Germinal center (tissue), 1 donor: ENCODE results near the gene PSME3IP1.
"Not testable (repeated sequence)": the region's sequence is repeated elsewhere in the genome, so short reads cannot be mapped to it uniquely, and the experiment has no call there.

ENCODE experiments used
- DNase-seq: peaks from one replicate; pipeline ENCODE4 v3.0.0; 2012; ENCODE audit warnings: mixed read lengths, low spot score

PSME3IP1 gene, protein sequence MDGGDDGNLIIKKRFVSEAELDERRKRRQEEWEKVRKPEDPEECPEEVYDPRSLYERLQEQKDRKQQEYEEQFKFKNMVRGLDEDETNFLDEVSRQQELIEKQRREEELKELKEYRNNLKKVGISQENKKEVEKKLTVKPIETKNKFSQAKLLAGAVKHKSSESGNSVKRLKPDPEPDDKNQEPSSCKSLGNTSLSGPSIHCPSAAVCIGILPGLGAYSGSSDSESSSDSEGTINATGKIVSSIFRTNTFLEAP

DNA sequence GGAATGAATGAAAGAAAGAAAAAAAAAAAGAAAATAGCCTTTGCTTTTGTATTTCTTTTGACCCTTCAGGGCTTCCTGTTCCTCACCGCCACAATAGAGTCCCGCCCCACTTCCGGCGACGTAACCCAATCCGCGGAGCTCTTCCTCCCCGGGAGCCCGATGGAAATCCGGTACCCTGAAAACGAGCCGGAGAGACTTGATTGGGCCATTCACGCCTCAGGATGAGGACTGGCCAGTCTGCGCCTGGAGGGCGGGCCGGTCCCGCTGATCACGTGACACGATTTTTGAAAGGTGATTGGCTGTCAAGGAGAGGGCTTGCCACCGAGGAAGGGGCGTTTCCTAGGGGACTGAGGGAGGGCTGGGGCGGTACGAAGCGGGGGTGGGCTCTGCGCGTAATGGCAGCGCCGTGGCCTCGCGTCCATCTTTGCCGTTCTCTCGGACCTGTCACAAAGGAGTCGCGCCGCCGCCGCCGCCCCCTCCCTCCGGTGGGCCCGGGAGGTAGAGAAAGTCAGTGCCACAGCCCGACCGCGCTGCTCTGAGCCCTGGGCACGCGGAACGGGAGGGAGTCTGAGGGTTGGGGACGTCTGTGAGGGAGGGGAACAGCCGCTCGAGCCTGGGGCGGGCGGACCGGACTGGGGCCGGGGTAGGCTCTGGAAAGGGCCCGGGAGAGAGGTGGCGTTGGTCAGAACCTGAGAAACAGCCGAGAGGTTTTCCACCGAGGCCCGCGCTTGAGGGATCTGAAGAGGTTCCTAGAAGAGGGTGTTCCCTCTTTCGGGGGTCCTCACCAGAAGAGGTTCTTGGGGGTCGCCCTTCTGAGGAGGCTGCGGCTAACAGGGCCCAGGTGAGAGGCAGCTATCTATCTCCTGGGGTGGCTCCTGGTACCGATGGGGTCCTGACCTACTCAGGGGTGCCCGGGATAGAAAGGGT, at the start of gene PSME3IP1, which contains the start of gene RSPRY1:
Gene PSME3IP1, minus strand, starts transcription at position 95 of the 927 bp plus-strand sequence. CDS start 12,185 bp downstream, outside the sequence.
Gene RSPRY1, plus strand, starts transcription at position 385 of the 927 bp plus-strand sequence. CDS start 18,330 bp downstream, outside the sequence.
- peak; percentile 100 for DNase-seq

DNA sequence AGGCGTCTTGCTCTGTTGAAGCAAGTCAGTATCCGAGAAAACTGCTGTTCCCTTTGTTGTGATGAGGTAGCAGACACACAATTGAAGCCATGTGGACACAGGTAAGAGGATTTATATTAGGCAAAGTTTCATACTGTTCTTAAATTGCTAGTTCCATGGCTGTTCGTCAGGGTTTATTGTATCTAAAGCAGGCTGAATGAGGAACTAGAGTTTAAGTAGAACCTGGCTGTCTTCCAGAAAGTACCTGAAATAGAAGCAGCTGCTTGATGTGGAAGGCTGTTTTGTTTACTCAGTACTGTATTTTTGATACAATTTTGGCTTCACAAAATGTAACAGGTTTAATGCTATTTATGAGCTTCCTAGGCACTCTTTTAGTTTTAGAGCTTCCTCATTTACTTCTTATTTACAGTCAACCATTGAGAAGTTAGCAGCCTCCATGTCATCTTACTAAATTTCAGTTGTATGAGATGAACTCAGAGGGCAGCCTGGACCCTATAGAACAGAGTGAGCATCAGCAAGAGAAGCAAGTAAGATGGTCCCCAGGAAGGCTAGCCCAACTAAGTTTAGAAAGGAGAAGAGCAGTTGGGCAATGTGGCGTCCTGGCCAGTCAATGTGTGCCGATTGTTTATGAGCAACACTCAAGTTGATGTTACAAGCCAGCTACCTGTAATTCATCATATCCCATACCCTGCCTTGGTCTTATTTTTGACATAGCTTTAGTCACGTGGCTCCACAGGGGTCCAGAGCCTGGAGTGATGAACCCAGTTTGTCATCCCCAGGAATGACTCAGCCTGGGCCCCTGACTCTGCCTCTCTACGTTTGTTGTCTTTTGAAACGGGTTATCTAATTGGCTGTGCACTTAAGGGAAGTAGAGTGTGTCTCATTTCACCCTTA, 49.5 kb upstream of the PSME3IP1 start:
- peak; percentile 60 for DNase-seq

DNA sequence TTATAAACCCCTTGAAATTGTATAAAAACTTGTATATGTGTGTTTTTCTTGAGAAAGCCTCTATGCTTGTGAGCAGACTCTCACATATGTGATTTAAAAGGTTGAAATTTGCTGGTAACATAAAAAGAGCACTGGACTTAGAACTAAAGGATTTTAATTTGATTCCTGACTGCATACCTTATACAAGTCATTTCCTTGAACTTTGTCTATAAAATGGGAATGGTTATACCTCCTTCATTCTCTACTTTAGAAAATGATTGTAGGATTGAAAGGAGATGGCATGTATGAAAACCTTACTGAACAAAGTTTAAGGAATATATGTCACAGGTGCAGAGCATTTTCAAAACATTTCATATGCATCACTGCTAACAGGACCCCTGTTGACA, 48.9 kb upstream of the PSME3IP1 start:
- no peak for DNase-seq

DNA sequence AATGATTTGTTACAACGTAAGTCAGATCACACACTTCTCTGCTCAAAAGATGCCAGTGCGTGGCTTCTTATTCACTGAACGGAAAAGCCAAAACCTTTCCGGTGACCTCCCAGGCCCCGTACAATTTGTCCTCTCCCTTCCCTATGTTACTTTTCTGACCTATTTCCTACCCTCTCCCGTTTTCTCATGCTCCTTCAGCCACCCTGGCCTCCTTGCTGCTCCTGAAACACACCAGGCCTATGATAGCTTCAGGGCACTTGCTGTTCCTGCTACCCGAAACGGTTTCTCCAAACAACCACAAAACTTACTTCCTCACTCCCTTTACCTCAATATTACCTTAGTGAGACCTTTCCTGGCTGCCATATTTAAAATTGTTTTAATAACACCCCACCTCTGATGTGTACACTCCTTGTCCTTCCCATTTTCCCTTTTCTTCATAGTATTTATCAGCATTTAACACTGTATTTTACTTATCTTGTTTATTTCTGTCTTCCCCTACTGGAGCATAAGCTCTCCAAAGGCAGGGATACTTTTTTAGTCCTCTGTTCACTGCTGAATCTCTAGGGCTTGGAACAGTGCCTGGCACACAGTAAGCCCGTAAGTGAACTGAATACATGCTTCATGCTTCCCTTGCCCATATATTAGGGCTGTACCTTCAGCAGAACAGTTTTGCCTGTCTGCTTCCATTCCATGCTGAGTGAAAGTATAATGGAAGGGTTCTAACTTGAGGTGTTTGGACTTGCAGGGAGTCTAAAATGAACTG, 48.3 kb upstream of the PSME3IP1 start:
- DNase-seq, result no peak

DNA sequence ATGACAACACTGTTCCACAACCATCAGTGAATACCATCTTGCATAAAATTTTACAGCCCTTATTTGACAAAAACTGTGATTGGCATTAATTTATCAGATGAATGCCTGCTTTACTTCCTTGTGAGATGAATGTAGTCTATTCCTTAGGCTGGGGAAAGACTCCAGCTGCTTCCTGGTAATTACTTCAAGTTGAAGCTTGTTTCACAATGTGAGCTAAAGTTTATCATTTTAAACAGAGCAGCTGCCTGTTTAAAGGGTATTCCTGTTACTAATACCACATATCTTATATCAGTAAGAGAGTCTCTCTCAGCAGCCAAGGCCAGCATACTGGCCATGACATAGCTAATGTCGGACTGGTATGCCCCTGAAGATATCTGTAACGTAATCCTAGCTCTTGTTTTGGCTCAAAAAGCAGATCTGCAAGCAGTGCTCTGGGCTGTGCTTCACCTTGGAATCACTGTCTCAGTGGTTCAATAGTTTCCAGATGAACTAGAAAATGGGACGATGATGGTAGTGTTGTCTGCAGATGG, 46.0 kb upstream of the PSME3IP1 start:
- no peak for DNase-seq

DNA sequence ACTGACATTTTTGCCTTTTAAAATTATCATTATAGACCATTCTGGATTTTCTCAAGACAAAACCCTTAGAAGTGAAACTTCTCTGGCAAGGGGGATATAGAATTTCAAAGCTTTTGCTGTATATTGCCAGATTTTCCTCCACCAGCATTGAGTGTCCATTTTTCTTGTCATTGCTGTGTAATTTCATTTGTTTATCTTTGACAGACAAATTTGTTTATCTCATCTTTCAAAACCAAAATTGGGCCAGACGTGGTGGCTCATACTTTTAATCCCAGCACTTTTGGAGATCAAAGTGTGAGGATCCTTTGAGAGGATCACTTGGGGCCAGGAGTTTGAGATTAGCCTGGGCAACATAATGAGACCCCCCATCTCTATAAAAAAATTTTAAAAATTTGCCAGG, 43.2 kb upstream of the PSME3IP1 start:
- no peak for DNase-seq

DNA sequence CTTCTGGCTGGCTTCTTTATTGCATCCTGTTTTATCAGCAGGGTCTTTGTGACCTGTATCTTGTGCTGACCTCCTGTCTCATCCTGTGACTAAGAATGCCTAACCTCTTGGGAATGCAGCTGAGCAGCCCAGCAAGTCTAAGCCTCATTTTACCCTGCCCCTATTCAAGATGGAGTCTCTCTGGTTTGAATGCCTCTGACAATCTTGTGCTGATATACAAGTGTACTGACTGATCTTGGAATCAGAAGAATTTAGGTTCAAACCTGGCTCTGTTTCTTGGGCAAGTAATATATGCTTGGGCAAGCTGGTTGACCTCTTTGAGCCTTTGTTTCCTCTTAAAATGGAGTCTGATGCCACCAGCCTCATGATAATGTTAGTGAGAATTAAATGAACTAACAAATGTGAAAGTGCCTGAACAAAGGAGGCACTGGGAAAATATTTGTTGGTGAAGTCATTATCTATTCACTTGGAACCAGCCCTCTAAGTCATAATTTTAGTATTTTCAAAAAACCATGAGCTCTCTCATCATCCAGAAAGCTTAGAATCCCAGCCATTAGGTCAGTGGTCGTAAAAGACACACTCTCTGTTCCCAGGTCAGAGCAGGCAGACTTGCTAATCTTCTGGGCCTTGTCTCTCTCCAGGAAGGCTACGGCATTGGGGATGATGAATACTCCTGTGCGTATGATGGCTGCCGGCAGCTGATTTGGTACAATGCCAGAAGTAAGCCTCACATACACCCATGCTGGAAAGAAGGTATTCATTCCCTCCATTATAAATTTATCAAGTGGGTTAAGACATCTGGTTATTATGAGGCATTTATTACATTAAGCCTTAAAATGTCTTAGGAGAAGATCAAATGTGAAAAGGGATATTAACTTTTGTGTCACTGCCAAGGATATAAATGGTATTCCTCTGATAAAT, 41.1 kb upstream of the PSME3IP1 start:
- DNase-seq, result no peak

DNA sequence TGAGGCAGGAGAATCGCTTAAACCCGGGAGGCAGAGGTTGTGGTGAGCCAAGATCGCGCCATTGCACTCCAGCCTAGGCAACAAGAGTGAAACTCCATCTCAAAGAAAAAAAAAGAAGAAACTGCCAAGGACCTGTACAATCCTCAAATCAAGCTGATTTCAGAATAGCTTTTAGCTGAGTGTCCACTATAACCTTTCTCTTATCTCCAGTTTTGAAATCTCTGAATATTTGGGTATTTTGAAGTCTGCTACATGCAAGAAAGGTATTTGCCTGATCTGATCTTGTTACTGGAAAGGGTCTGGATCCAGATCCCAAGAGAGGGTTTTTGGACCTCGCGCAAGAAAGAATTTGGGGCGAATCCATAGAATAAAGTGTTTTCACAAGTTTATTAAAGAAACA, 40.1 kb upstream of the PSME3IP1 start:
- no peak for DNase-seq

DNA sequence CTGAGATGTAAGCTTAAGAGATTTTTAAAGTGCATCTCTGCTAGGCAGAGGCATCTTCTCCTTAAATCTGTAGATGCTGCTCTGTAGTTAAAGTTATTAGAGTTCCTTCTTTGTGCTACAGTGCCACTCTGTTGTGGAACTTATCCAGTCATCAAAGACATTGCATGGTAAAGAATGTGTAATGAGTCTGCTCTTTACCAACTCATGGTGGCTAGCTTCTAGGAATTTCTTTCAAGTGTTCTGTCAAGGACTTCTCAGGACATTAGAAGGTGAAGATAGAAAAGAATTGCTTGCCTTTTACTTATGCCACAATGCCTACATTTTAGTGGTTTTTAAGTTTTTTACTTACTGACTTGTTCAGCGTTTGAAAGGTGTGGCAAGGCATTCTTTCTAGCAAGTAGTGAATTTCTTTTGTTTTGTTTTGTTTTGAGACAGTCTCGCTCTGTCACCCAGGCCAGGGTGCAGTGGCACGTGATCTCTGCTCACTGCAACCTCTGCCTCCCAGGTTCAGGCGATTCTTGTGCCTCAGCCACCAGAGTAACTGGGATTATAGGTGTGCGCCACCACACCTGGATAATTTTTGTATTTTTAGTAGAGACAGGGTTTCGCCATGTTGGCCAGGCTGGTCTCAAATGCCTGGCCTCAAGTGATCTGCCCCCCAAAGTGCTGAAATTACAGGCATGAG, 39.0 kb upstream of the PSME3IP1 start:
- no peak for DNase-seq

DNA sequence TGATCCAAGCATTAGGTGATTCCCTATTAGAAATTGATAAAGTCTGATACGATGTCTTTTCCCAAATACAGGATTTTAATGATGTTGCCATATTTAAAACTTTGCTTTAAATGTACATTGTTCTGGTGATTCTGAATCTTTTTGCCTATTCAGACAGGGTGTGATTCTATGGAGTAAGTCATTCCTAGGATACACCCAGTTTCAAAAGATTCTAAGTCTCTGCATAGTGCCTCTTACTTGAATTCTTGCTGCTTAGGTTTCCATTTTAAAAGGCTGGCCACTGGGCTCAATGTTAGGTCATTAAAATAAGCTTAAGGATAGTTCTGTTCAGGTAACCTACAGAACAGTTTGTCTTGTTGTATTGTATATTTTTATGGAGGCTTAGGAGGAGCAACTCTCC, 37.2 kb upstream of the PSME3IP1 start:
- no peak for DNase-seq

DNA sequence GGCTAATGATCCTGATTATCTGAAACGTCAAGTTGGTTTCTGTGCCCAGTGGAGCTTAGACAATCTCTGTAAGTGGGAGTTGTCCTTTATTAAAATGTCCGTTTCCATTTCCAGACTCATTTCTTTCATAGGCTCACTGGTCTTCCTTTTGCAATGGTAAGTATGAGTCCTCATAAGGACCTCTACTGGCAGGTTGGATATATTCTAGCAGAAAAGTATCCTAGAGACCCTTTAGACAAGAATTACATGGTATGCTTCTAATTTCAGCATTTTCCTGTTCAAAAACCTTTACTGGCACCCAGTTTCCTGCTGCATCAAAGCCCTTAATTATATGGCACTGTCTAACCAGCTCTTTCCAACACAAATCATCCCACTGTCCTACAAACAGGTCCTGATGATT, 31.1 kb upstream of the PSME3IP1 start:
- no peak for DNase-seq

DNA sequence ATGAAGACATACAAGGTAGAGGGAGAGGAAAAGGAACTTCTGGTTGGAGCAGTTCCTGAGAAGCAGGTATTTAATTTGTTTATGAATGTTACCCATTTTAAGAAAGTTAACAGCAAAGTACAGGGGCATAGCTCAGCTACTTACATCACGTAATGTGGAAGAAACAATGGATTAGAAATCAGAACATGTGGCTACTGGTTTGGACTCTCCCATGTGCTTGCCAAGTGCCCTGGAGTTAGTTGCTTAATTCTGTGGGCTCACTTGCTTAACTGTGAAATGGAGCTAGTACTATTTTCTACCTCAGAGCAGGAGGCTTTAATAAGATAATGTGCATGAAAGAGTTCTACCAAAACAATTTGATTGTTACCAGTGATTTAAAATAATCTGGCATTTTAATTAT, 27.6 kb upstream of the PSME3IP1 start:
- no peak for DNase-seq

DNA sequence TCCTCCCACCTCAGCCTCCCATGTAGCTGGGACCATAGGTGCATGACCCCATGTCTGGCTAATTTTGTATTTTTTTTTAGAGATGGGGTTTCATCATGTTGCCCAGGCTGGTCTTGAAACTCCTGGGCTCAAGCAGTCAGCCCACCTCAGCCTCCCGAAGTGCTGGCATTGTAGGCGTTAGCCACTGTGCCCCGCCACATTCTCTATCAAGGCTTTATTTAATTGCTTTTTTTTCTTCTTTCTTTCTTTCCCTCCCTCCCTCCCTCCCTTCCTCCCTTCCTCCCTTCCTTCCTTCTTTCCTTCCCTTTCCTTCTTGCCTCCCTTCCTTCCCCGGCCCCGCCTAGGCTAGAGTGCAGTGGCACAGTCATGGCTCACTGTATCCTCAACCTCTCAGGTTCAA, 23.9 kb upstream of the PSME3IP1 start:
- DNase-seq, result no peak

DNA sequence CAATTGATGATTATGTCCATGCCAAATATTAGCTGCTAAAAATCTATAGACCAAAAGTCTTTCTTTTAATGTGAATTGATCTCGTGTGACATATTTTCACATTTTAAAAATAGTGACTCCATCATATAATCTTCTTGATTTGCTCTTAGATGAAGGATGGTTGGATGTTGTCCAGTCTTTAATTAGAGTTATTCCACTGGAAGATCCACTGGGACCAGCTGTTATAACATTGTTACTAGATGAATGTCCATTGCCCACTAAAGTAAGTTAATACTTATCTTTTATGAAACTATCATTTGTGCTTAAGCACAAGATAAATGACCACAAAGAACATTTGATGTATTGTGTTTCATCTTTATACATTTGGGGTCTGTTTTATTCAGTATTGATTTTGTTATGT, 23.1 kb upstream of the PSME3IP1 start:
- DNase-seq, result no peak

DNA sequence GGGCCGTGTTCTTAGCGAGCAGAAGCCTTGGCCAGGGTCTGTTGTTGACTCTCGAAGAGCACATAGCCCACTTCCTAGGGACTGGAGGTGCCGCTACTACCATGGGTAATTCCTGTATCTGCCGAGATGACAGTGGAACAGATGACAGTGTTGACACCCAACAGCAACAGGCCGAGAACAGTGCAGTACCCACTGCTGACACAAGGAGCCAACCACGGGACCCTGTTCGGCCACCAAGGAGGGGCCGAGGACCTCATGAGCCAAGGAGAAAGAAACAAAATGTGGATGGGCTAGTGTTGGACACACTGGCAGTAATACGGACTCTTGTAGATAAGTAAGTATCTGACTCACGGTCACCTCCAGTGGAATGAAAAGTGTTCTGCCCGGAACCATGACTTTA, 18.8 kb upstream of the PSME3IP1 start:
- DNase-seq, result no peak

DNA sequence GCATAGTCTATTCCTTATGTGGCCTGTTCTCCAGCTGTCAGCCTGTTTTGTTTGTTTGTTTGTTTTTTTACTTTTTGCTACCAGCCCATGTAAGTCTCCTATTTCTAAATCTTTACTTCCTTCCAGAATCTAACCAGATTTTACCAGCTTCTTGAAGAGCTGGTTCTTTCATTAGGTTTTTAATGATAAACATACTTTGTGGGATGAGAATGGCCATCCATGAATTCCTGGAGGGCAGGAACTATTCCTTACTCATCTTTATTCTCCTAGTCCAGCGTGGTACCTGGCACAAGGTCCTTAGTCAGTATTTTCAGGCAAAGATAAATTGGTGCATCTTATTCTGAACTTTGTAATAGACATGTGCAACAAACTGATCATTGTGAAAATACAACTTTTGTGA, 17.6 kb upstream of the PSME3IP1 start:
- DNase-seq, result no peak

DNA sequence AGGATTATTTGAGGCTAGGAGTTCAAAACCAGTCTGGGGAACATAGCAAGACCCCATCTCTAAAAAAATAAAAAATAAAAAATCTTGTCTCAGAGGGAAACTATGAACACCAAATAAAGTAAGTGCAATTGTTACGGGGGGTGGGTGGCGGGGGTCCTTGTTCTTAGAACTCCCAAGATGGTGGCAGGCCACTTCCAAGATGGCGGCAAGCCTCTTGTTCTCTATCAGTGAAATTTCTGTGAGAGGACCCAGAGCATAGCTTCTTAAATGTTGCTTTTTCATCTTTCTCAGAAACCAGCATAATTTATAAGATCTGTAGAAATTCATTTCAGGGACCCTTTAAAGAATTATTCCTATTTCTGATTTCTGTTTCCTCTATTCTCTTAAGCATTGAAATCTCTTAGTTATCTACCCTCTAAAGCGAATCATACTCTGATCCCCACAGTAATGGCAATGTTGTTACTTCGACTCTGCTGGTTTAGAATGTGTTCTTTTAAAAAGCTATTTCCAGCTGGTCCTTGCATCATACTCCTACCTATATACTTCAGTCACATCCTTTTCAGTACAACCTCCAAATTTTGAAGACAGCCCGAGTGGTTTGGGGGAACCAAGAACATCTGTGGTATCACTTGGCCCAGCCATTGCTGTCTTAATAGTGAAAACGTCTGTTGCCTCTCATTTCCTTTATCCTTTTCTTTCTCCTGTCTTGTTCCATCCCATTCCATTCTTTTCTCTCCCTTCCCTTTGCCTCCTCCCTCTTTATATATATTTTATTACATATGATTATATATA, 16.5 kb upstream of the PSME3IP1 start:
- DNase-seq, result no peak

DNA sequence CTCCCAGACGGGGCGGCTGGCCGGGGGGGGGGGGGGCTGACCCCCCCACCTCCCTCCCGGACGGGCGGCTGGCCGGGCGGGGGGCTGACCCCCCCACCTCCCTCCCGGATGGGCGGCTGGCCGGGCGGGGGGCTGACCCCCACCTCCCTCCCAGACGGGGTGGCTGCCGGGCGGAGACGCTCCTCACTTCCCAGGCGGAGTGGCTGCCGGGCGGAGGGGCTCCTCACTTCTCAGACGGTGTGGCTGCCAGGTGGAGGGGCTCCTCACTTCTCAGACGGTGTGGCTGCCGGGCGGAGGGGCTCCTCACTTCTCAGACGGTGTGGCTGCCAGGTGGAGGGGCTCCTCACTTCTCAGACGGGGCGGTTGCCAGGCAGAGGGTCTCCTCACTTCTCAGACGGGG, 15.1 kb upstream of the PSME3IP1 start:
- DNase-seq, result not testable (repeated sequence)

DNA sequence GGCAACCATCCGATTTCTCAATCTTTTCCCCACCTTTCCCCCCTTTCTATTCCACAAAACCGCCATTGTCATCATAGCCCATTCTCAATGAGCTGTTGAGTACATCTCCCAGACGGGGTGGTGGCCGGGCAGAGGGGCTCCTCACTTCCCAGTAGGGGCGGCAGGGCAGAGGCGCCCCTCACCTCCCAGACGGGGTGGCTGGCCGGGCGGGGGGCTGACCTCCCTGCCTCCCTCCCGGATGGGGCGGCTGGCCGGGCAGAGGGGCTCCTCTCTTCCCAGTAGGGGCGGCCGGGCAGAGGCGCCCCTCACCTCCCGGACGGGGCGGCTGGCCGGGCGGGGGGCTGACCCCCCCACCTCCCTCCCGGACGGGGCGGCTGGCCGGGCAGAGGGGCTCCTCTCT, 14.5 kb upstream of the PSME3IP1 start:
- DNase-seq, result not testable (repeated sequence)
